ENCODE data around the gene UNK.

- TF ChIP-seq CTCF (IDR thresholded peaks at IDR 0.05) (no peak), POLR2A (IDR thresholded peaks at IDR 0.05) (peak in 1 of 2 donors; percentile 85)
Measured at GRCh38 chr17:75854881-75855309, 70.3 kb downstream of the UNK start.
